GM18507 (cell line): ENCODE measurements around the gene IL24.

Experiments
- DNase-seq: peaks from one replicate; pipeline ENCODE4 v3.0.0; 2011; ENCODE audit warnings: low read depth; ENCODE audit not compliant: insufficient read length; ENCODE audit errors: extremely low spot score
- FAIRE-seq: peaks from 2 replicates; lab custom pipeline; 2011; peaks lifted over from hg19 to GRCh38; lab: Jason Lieb, UNC

IL24 gene

GRCh38 chr1:206945779-206946178, 48.5 kb downstream of the IL24 start:
- FAIRE-seq (no peak), DNase-seq (no peak)

GRCh38 chr1:206946261-206946660, 49.0 kb downstream of the IL24 start, which contains the start of gene PIGR:
PIGR (minus strand) TSS chr1:206946466; CDS start chr1:206940531, 5,935 bp downstream.
- no peak for FAIRE-seq

GRCh38 chr1:206947255-206947654, 50.0 kb downstream of the IL24 start:
- FAIRE-seq (no peak), DNase-seq (no peak)

More at GRCh38 chr1:206946261-206946660, 49.0 kb downstream of the IL24 start, which contains the start of gene PIGR:
- no peak for DNase-seq

- FAIRE-seq = no peak
- no peak for DNase-seq
Observed at GRCh38 chr1:206949208-206949607, 52.0 kb downstream of the IL24 start.

GRCh38 chr1:206949641-206950040, 52.4 kb downstream of the IL24 start:
- no peak for FAIRE-seq
- no peak for DNase-seq

- DNase-seq = no peak
- peak; percentile 87 for FAIRE-seq
Observed at GRCh38 chr1:206951318-206952100, 54.3 kb downstream of the IL24 start.

- peak; percentile 49 for FAIRE-seq
- no peak for DNase-seq
Observed at GRCh38 chr1:206952171-206952570, 54.9 kb downstream of the IL24 start.

- DNase-seq (no peak), FAIRE-seq (no peak)
Observed at GRCh38 chr1:206953126-206953525, 55.9 kb downstream of the IL24 start.

GRCh38 chr1:206953626-206954025, 56.4 kb downstream of the IL24 start:
- FAIRE-seq (no peak), DNase-seq (no peak)
